Neural cell (in vitro differentiated cells): ENCODE measurements around the gene ITPRIP.

ENCODE experiments used
- EP300 ChIP-seq: fragments of 450-650 bp; conservative IDR thresholded peaks from 2 replicates; pipeline ENCODE4 v1.6.1; 2014; ENCODE audit warnings: antibody characterized with exemption, mild to moderate bottlenecking, moderate library complexity; ENCODE audit not compliant: poor library complexity, severe bottlenecking
- EZH2 ChIP-seq: fragments of 200-600, 300-800 bp; shearing (Covaris generic), sonication (generic); IDR thresholded peaks from 2 replicates; pipeline ENCODE4 v1.6.1; 2014; ENCODE audit warnings: antibody characterized with exemption, low read length, borderline replicate concordance, mild to moderate bottlenecking; ENCODE audit not compliant: insufficient read depth, poor library complexity, severe bottlenecking
- POLR2AphosphoS5 ChIP-seq: IDR thresholded peaks from 2 replicates; pipeline ENCODE4 v1.6.1; 2012
- RAD21 ChIP-seq: fragments of 450-650 bp; conservative IDR thresholded peaks from 2 replicates; pipeline ENCODE4 v1.6.1; 2014; ENCODE audit warnings: antibody characterized with exemption, mild to moderate bottlenecking, moderate library complexity
- SMC3 ChIP-seq: fragments of 450-650 bp; conservative IDR thresholded peaks from 2 replicates; pipeline ENCODE4 v1.6.1; 2014; ENCODE audit warnings: antibody characterized with exemption, mild to moderate bottlenecking, moderate library complexity; ENCODE audit not compliant: poor library complexity
- TAF1 ChIP-seq: IDR thresholded peaks from 2 replicates; pipeline ENCODE4 v1.6.1; 2012; ENCODE audit warnings: low read depth
- TF ChIP-seq, protein P1 (sequence below): fragments of 450-650 bp; IDR thresholded peaks from 2 replicates; pipeline ENCODE4 v1.5.1; 2014; ENCODE audit warnings: antibody characterized with exemption, mild to moderate bottlenecking, moderate library complexity; ENCODE audit not compliant: poor library complexity, severe bottlenecking
- TF ChIP-seq, protein P2 (sequence below): IDR thresholded peaks from 2 replicates; pipeline ENCODE4 v1.6.1; 2012; ENCODE audit warnings: borderline replicate concordance

DNA sequence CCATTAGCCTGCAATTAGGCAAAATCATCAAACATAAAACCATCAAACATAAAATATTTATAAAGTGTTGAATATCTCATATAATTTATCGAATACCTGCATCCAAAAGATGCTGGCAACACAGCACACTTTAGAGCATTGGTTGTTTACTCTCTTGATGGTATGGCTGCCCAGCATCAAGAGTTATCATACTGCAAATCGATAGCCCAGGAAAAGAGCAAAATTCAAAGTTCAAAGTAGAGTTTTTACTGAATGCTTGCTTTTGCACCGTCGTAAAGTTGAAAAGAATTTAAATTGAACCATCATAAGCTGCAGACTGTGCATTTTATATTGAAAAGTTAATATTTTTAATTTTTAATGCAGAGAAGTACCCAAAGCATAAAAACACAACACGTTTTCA lies 73.5 kb downstream of the ITPRIP start:
- TF ChIP-seq TAF1: no peak
- TF ChIP-seq, protein P1, sequence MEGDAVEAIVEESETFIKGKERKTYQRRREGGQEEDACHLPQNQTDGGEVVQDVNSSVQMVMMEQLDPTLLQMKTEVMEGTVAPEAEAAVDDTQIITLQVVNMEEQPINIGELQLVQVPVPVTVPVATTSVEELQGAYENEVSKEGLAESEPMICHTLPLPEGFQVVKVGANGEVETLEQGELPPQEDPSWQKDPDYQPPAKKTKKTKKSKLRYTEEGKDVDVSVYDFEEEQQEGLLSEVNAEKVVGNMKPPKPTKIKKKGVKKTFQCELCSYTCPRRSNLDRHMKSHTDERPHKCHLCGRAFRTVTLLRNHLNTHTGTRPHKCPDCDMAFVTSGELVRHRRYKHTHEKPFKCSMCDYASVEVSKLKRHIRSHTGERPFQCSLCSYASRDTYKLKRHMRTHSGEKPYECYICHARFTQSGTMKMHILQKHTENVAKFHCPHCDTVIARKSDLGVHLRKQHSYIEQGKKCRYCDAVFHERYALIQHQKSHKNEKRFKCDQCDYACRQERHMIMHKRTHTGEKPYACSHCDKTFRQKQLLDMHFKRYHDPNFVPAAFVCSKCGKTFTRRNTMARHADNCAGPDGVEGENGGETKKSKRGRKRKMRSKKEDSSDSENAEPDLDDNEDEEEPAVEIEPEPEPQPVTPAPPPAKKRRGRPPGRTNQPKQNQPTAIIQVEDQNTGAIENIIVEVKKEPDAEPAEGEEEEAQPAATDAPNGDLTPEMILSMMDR: no peak
- TF ChIP-seq POLR2AphosphoS5: no peak
- TF ChIP-seq, protein P2, sequence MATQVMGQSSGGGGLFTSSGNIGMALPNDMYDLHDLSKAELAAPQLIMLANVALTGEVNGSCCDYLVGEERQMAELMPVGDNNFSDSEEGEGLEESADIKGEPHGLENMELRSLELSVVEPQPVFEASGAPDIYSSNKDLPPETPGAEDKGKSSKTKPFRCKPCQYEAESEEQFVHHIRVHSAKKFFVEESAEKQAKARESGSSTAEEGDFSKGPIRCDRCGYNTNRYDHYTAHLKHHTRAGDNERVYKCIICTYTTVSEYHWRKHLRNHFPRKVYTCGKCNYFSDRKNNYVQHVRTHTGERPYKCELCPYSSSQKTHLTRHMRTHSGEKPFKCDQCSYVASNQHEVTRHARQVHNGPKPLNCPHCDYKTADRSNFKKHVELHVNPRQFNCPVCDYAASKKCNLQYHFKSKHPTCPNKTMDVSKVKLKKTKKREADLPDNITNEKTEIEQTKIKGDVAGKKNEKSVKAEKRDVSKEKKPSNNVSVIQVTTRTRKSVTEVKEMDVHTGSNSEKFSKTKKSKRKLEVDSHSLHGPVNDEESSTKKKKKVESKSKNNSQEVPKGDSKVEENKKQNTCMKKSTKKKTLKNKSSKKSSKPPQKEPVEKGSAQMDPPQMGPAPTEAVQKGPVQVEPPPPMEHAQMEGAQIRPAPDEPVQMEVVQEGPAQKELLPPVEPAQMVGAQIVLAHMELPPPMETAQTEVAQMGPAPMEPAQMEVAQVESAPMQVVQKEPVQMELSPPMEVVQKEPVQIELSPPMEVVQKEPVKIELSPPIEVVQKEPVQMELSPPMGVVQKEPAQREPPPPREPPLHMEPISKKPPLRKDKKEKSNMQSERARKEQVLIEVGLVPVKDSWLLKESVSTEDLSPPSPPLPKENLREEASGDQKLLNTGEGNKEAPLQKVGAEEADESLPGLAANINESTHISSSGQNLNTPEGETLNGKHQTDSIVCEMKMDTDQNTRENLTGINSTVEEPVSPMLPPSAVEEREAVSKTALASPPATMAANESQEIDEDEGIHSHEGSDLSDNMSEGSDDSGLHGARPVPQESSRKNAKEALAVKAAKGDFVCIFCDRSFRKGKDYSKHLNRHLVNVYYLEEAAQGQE: no peak
- TF ChIP-seq SMC3: no peak
- no peak for TF ChIP-seq EP300
- TF ChIP-seq RAD21: no peak
- TF ChIP-seq EZH2: no peak
